ENCODE results near the gene PLCB2.
A peak's percentile ranks its signal among the peaks of the same experiment; 100 is the strongest.

PLCB2 gene

DNA sequence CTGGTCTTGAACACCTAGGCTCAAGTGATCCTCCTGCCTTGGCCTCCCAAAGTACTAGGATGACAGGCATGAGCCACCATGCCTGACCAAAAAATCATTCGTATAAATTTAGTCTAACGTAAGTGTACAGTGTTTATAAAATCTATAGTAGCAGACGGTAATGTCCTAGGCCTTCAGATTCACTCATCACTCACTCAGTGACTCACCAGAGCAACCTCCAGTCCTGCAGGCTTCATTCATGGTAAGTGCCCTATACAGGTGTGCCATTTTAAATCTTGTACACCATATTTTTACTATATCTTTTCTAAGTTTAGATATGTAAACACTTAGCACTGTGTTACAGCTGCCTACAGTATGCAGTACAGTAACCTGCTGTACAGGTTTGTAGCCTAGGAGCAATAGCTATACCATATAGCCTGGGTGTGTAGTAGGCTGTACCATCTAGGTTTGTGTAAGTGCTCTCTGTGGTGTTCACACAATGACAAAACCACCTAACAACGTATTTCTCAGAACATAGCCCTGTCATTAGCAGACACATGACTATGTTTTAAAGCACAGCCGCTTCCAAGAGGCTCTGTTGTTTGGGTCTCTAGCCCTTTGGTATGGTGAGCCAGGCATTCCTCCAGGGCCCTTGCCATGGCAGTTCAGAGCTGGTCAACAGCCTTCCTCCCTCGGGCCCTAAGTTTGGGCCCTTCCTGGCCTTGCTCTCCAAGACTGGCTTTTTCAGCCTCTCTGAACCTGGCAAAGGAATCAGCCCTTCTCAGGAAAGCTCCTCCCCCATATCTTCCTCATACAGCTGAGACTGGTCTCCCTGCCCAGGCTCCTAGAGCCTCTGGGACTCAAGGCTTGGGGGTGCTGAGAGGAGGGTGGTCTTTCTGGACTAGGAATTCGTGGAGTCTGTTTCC is 34.9 kb upstream of the PLCB2 start:
- Histone ChIP-seq H3K18ac (ENCODE audit: low read length) (no peak overlapping the region), H3K4ac (ENCODE audit: low read depth, low read length) (no peak overlapping the region), H3K9ac (ENCODE audit: low read length) (no peak overlapping the region), H2BK120ac (ENCODE audit: low read depth, low read length) (no peak overlapping the region), H3K4me1 (ENCODE audit: control insufficient read depth, low read depth, low read length) (no peaks in the 10 kb centered on the region), H3K27ac (ENCODE audit: low read depth, low read length) (no peak overlapping the region), H3K56ac (ENCODE audit: low read length) (peak overlapping the region; percentile 8), H3K79me1 (ENCODE audit: low read length) (no peaks in the 10 kb centered on the region), H4K5ac (ENCODE audit: low read length) (no peak overlapping the region), H2BK15ac (replicated peaks; ENCODE audit: low read depth) (no peak overlapping the region), H2AK5ac (ENCODE audit: low read length) (no peak overlapping the region), H3K27me3 (ENCODE audit: insufficient read depth, low read length, poor library complexity) (no peaks in the 10 kb centered on the region), H2BK5ac (ENCODE audit: low read length) (no peak overlapping the region), H3K4me3 (ENCODE audit: low read length) (no peak overlapping the region), H3K79me2 (ENCODE audit: control insufficient read depth, insufficient read depth, low read length) (no peaks in the 10 kb centered on the region), H3K36me3 (ENCODE audit: control insufficient read depth, insufficient read depth, low read length) (no peaks in the 10 kb centered on the region), H3K23ac (ENCODE audit: low read length) (no peak overlapping the region), H3K4me2 (ENCODE audit: low read length) (no peak overlapping the region), H4K8ac (ENCODE audit: low read depth, low read length) (no peak overlapping the region)
- DNase-seq, result no peak
- no CpG with 5 or more reads among the region's 7 CpGs for WGBS (ENCODE audit: extremely low coverage, insufficient coverage, low lambda C conversion rate)

DNA sequence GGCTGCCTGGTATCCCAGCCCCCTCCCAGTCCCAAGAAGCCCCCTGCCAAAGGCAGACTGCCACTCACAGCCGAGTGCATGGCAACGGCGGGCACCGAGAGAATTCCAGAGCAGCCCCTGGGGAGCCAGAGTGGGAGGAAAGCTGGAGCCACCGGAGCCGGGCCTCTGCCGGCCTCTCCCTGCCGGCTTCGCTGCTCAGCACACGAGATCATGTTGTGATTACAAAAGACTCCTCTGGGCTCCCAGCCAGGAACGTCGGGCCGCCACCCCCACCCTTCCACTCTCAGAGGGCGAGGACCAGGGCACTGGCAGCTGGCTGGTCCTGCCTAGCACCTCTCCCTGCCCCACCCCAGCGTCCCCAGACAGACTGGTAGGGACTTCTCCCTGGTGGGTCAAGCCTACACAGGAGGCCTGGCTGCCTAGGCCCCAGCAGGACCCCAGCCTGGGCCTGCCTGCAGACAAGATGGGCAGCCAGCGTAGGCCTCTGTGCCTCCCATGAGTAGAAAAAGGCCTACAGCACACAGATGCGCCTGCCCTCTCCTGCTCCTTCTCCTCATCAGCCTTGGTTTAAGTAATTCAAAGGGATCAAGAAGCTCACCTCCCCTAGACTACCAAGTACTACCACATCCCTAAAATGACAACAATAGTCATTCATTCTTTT is 33.1 kb upstream of the PLCB2 start, which contains the start of gene CCDC9B:
CCDC9B (minus strand) TSS at position 200 of the 661 bp plus-strand sequence; CDS start at position 80, 120 bp downstream.
- H4K5ac ChIP-seq (ENCODE audit: low read length), result no peak within 1 kb of the TSS
- H3K27me3 ChIP-seq (ENCODE audit: insufficient read depth, low read length, poor library complexity), result no peaks in the 10 kb centered on the region
- H3K9ac ChIP-seq (ENCODE audit: low read length), result no peak within 1 kb of the TSS
- no peak within 1 kb of the TSS for H3K23ac ChIP-seq (ENCODE audit: low read length)
- no peak within 1 kb of the TSS for H3K4ac ChIP-seq (ENCODE audit: low read depth, low read length)
- no peak within 1 kb of the TSS for H2AK5ac ChIP-seq (ENCODE audit: low read length)
- H4K8ac ChIP-seq (ENCODE audit: low read depth, low read length), result no peak within 1 kb of the TSS
- no peak within 1 kb of the TSS for H3K27ac ChIP-seq (ENCODE audit: low read depth, low read length)
- H2BK5ac ChIP-seq (ENCODE audit: low read length), result no peak within 1 kb of the TSS
- H3K36me3 ChIP-seq (ENCODE audit: control insufficient read depth, insufficient read depth, low read length), result no peaks in the 10 kb centered on the region
- no peaks in the 10 kb centered on the region for H3K4me1 ChIP-seq (ENCODE audit: control insufficient read depth, low read depth, low read length)
- H3K79me2 ChIP-seq (ENCODE audit: control insufficient read depth, insufficient read depth, low read length), result no peaks in the 10 kb centered on the region
- H3K79me1 ChIP-seq (ENCODE audit: low read length), result no peaks in the 10 kb centered on the region
- H2BK120ac ChIP-seq (ENCODE audit: low read depth, low read length), result no peak within 1 kb of the TSS
- no peak within 1 kb of the TSS for H3K18ac ChIP-seq (ENCODE audit: low read length)
- H3K4me3 ChIP-seq (ENCODE audit: low read length), result no peak within 1 kb of the TSS
- no peak within 1 kb of the TSS for H2BK15ac ChIP-seq (replicated peaks; ENCODE audit: low read depth)
- DNase-seq, result no peak
- H3K56ac ChIP-seq (ENCODE audit: low read length), result peak within 1 kb of the TSS; percentile 45
- WGBS (ENCODE audit: extremely low coverage, insufficient coverage, low lambda C conversion rate), result no CpG with 5 or more reads among the region's 17 CpGs
- no peak within 1 kb of the TSS for H3K4me2 ChIP-seq (ENCODE audit: low read length)

DNA sequence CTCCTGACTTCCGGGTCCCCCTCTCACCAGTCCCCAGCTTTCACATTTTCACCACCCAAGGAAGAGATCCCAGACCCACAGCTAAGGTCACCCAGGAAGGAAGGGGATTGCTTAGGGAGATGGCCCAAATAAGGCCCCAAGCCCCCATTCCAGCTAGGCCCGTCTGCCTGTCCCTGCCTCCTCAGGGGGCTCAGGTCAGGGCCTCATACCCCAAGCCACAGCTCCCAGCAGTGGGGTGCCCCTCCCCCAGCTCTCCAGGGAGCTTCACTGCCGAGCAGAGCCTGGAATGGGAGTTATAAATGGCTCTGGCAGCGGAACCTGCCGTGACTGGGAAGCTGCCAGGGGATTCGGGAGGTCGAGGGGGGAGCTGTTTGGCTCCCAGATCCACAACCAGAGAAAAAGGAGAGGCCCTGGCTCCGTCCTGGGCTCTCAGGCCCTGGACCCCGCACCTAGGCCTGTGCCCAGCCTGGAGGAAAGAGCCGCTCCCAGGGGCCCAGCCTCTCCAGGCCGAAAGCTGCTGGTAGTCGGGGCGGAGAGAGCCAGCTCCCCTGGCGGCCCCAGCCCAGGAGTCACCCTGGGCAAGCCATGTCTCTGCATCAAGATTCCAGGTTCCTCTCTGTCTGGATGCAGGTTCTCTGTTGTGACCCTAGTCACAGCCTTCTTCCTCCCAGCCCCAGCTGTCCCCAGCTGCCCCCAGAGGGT is 32.5 kb upstream of the PLCB2 start:
- no peaks in the 10 kb centered on the region for H3K36me3 ChIP-seq (ENCODE audit: control insufficient read depth, insufficient read depth, low read length)
- H3K23ac ChIP-seq (ENCODE audit: low read length), result no peak overlapping the region
- H3K56ac ChIP-seq (ENCODE audit: low read length), result no peak overlapping the region
- no peak overlapping the region for H3K4me2 ChIP-seq (ENCODE audit: low read length)
- no peaks in the 10 kb centered on the region for H3K79me2 ChIP-seq (ENCODE audit: control insufficient read depth, insufficient read depth, low read length)
- H2AK5ac ChIP-seq (ENCODE audit: low read length), result no peak overlapping the region
- H3K18ac ChIP-seq (ENCODE audit: low read length), result no peak overlapping the region
- no peak for DNase-seq
- no peak overlapping the region for H3K4me3 ChIP-seq (ENCODE audit: low read length)
- no peak overlapping the region for H3K27ac ChIP-seq (ENCODE audit: low read depth, low read length)
- H3K4ac ChIP-seq (ENCODE audit: low read depth, low read length), result no peak overlapping the region
- WGBS (ENCODE audit: extremely low coverage, insufficient coverage, low lambda C conversion rate), result no CpG with 5 or more reads among the region's 14 CpGs
- no peak overlapping the region for H2BK120ac ChIP-seq (ENCODE audit: low read depth, low read length)
- no peak overlapping the region for H3K9ac ChIP-seq (ENCODE audit: low read length)
- H3K4me1 ChIP-seq (ENCODE audit: control insufficient read depth, low read depth, low read length), result no peaks in the 10 kb centered on the region
- H4K5ac ChIP-seq (ENCODE audit: low read length), result no peak overlapping the region
- H2BK15ac ChIP-seq (replicated peaks; ENCODE audit: low read depth), result no peak overlapping the region
- no peaks in the 10 kb centered on the region for H3K79me1 ChIP-seq (ENCODE audit: low read length)
- H2BK5ac ChIP-seq (ENCODE audit: low read length), result no peak overlapping the region
- H4K8ac ChIP-seq (ENCODE audit: low read depth, low read length), result no peak overlapping the region
- no peaks in the 10 kb centered on the region for H3K27me3 ChIP-seq (ENCODE audit: insufficient read depth, low read length, poor library complexity)

DNA sequence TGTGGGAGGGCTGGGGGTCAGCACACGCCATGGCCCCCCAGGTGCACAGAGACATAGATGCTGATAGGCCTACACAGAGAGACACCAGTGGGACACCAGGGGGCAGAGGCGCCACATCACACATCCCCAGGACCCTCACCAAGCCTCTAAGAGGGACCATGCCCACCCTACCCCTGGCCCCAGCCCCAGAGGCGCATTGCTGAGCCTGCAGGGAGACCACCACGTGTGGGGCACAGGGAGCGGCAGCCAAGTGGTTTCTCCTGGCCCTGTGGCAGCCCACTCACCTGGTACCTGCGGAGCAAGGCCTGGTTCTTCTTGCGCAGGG is 31.8 kb upstream of the PLCB2 start:
- no CpG with 5 or more reads among the region's 7 CpGs for WGBS (ENCODE audit: extremely low coverage, insufficient coverage, low lambda C conversion rate)
- H4K5ac ChIP-seq (ENCODE audit: low read length), result no peak overlapping the region
- peak overlapping the region; percentile 45 for H3K56ac ChIP-seq (ENCODE audit: low read length)
- no peak overlapping the region for H2BK120ac ChIP-seq (ENCODE audit: low read depth, low read length)
- no peaks in the 10 kb centered on the region for H3K79me2 ChIP-seq (ENCODE audit: control insufficient read depth, insufficient read depth, low read length)
- H4K8ac ChIP-seq (ENCODE audit: low read depth, low read length), result no peak overlapping the region
- H2BK15ac ChIP-seq (replicated peaks; ENCODE audit: low read depth), result no peak overlapping the region
- H3K23ac ChIP-seq (ENCODE audit: low read length), result no peak overlapping the region
- H3K4ac ChIP-seq (ENCODE audit: low read depth, low read length), result no peak overlapping the region
- H3K18ac ChIP-seq (ENCODE audit: low read length), result no peak overlapping the region
- DNase-seq, result no peak
- H2BK5ac ChIP-seq (ENCODE audit: low read length), result no peak overlapping the region
- no peak overlapping the region for H2AK5ac ChIP-seq (ENCODE audit: low read length)
- no peaks in the 10 kb centered on the region for H3K79me1 ChIP-seq (ENCODE audit: low read length)
- no peak overlapping the region for H3K9ac ChIP-seq (ENCODE audit: low read length)
- H3K27me3 ChIP-seq (ENCODE audit: insufficient read depth, low read length, poor library complexity), result no peaks in the 10 kb centered on the region
- no peaks in the 10 kb centered on the region for H3K4me1 ChIP-seq (ENCODE audit: control insufficient read depth, low read depth, low read length)
- H3K4me2 ChIP-seq (ENCODE audit: low read length), result no peak overlapping the region
- no peak overlapping the region for H3K27ac ChIP-seq (ENCODE audit: low read depth, low read length)
- H3K4me3 ChIP-seq (ENCODE audit: low read length), result no peak overlapping the region
- no peaks in the 10 kb centered on the region for H3K36me3 ChIP-seq (ENCODE audit: control insufficient read depth, insufficient read depth, low read length)

DNA sequence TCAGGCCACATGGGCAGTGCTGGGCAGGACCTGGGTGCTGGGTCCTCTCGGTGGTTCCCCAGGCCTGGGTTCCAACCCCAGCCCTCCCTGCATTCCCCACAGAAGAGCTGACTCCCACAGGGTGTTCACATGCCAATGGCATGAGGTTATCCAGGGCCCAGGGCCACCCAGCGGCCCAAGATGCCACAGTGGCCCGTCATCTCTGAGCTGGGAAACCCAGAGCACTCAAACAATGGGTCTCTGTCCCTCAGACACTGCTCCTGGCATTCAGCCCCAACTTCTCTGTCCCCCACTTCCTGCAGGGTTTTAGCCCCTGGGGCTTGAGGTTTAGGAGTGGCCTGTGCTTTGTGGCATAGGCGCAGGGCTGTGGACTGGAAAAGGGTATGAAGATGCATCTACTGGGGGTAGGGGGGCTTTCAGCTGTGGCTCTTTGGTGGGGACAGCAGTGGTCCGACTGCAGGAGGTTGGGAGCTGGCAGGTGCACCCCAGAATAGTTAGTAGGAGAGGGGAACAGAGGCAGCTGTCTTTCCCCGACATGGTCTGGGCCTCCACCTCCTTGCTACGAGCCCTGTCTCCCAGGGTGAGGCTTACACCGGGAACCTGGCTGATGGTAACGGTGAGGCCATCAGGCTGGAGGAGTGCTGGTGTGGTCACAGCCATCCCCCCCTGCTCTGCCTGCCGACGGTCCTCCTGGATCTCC is 31.3 kb upstream of the PLCB2 start:
- Histone ChIP-seq H3K79me1 (ENCODE audit: low read length) (no peaks in the 10 kb centered on the region), H3K18ac (ENCODE audit: low read length) (no peak overlapping the region), H3K4ac (ENCODE audit: low read depth, low read length) (no peak overlapping the region), H3K4me3 (ENCODE audit: low read length) (no peak overlapping the region), H3K27ac (ENCODE audit: low read depth, low read length) (no peak overlapping the region), H4K5ac (ENCODE audit: low read length) (no peak overlapping the region), H3K9ac (ENCODE audit: low read length) (no peak overlapping the region), H3K79me2 (ENCODE audit: control insufficient read depth, insufficient read depth, low read length) (no peaks in the 10 kb centered on the region), H3K36me3 (ENCODE audit: control insufficient read depth, insufficient read depth, low read length) (no peaks in the 10 kb centered on the region), H3K27me3 (ENCODE audit: insufficient read depth, low read length, poor library complexity) (no peaks in the 10 kb centered on the region), H4K8ac (ENCODE audit: low read depth, low read length) (no peak overlapping the region), H3K4me1 (ENCODE audit: control insufficient read depth, low read depth, low read length) (no peaks in the 10 kb centered on the region), H3K23ac (ENCODE audit: low read length) (no peak overlapping the region), H2BK5ac (ENCODE audit: low read length) (no peak overlapping the region), H3K56ac (ENCODE audit: low read length) (peak overlapping the region; percentile 43), H3K4me2 (ENCODE audit: low read length) (no peak overlapping the region), H2AK5ac (ENCODE audit: low read length) (no peak overlapping the region), H2BK15ac (replicated peaks; ENCODE audit: low read depth) (no peak overlapping the region), H2BK120ac (ENCODE audit: low read depth, low read length) (no peak overlapping the region)
- peak; percentile 73 for DNase-seq
- WGBS (ENCODE audit: extremely low coverage, insufficient coverage, low lambda C conversion rate), result no CpG with 5 or more reads among the region's 11 CpGs
